WTC11 (cell line): ENCODE results near the gene TBX3. TPM values are rescaled to one million over a fixed set of nuclear protein-coding genes. Genes with fewer than 3 reads are reported as not detected.

ENCODE experiments used
- ATAC-seq: fragments of 200-7000 bp; cut with Tn5 transposase; 2 replicates; pipeline ENCODE4 v1.10.0; 2021; ENCODE audit warnings: mild to moderate bottlenecking, moderate library complexity
- CTCF ChIA-PET: fragments of 300-600 bp; sonication (Branson Sonifier 250); formaldehyde crosslinking; loops from one replicate; lab custom pipeline; 2021; ENCODE audit warnings: antibody characterized with exemption; lab: Charles Lee
- POLR2A ChIA-PET: fragments of 350-600 bp; sonication (Branson Sonifier 250); formaldehyde crosslinking; loops from one replicate; lab custom pipeline; 2021; ENCODE audit warnings: antibody characterized with exemption; lab: Charles Lee
- DNase-seq: peaks from one replicate; pipeline ENCODE4 v3.0.0; 2021; ENCODE audit warnings: low spot score
- H3K27ac Mint-ChIP-seq: 2 replicates; pipeline ENCODE4 v1.8.0; 2021; ENCODE audit warnings: mixed read lengths
- H3K27me3 Mint-ChIP-seq: 2 replicates; pipeline ENCODE4 v1.8.0; 2021; ENCODE audit warnings: low read depth, mild to moderate bottlenecking, moderate library complexity, mixed read lengths
- H3K36me3 Mint-ChIP-seq: 2 replicates; pipeline ENCODE4 v1.8.0; 2021; ENCODE audit warnings: mixed read lengths
- H3K4me1 Mint-ChIP-seq: 2 replicates; pipeline ENCODE4 v1.8.0; 2022; ENCODE audit warnings: mixed read lengths
- H3K4me3 Mint-ChIP-seq: 2 replicates; pipeline ENCODE4 v1.8.0; 2021; ENCODE audit warnings: mild to moderate bottlenecking, moderate library complexity, mixed read lengths
- H3K9me3 Mint-ChIP-seq: 2 replicates; pipeline ENCODE4 v1.8.0; 2021; ENCODE audit warnings: mixed read lengths
- ARID4B ChIP-seq: sonication (generic); formaldehyde crosslinking; IDR thresholded peaks from 2 replicates; pipeline ENCODE4 v1.8.0; 2023; ENCODE audit warnings: missing genetic modification reagents, mild to moderate bottlenecking, borderline replicate concordance
- ATF1 ChIP-seq: sonication (generic); formaldehyde crosslinking; IDR thresholded peaks from 2 replicates; pipeline ENCODE4 v1.8.1; 2023; ENCODE audit warnings: mild to moderate bottlenecking, moderate library complexity, missing genetic modification reagents
- CBFB ChIP-seq: sonication (generic); formaldehyde crosslinking; IDR thresholded peaks from 2 replicates; pipeline ENCODE4 v1.8.1; 2022; ENCODE audit warnings: mild to moderate bottlenecking, low read depth, missing genetic modification reagents
- ELF4 ChIP-seq: sonication (generic); formaldehyde crosslinking; IDR thresholded peaks from 2 replicates; pipeline ENCODE4 v1.8.1; 2022; ENCODE audit warnings: low read depth, mild to moderate bottlenecking, moderate library complexity, missing genetic modification reagents
- JUN ChIP-seq: sonication (generic); formaldehyde crosslinking; IDR thresholded peaks from 2 replicates; pipeline ENCODE4 v1.8.0; 2023; ENCODE audit warnings: mild to moderate bottlenecking, missing genetic modification reagents
- MLX ChIP-seq: sonication (generic); formaldehyde crosslinking; IDR thresholded peaks from 2 replicates; pipeline ENCODE4 v1.8.1; 2023; ENCODE audit warnings: mild to moderate bottlenecking, missing genetic modification reagents, moderate library complexity
- MYBL2 ChIP-seq: sonication (generic); formaldehyde crosslinking; IDR thresholded peaks from 2 replicates; pipeline ENCODE4 v1.8.1; 2023; ENCODE audit warnings: mild to moderate bottlenecking, moderate library complexity, missing genetic modification reagents
- NFE2L1 ChIP-seq: sonication (generic); formaldehyde crosslinking; IDR thresholded peaks from 2 replicates; pipeline ENCODE4 v1.8.1; 2023; ENCODE audit warnings: missing genetic modification reagents
- PRRX2 ChIP-seq: fragments of 250-450 bp; sonication (Bioruptor Pico); IDR thresholded peaks from 2 replicates; pipeline ENCODE4 v1.8.0; 2021; ENCODE audit warnings: mild to moderate bottlenecking
- SMAD3 ChIP-seq: sonication (generic); formaldehyde crosslinking; IDR thresholded peaks from 2 replicates; pipeline ENCODE4 v1.8.0; 2022; ENCODE audit warnings: missing genetic modification reagents, mild to moderate bottlenecking, borderline replicate concordance
- TEAD1 ChIP-seq: sonication (generic); formaldehyde crosslinking; IDR thresholded peaks from 2 replicates; pipeline ENCODE4 v1.8.0; 2022; ENCODE audit warnings: mild to moderate bottlenecking, missing genetic modification reagents
- ZBTB43 ChIP-seq: sonication (generic); formaldehyde crosslinking; IDR thresholded peaks from 2 replicates; pipeline ENCODE4 v1.8.1; 2023; ENCODE audit warnings: mild to moderate bottlenecking, missing genetic modification reagents
- ZNF232 ChIP-seq: sonication (generic); formaldehyde crosslinking; IDR thresholded peaks from 2 replicates; pipeline ENCODE4 v1.8.0; 2022; ENCODE audit warnings: mild to moderate bottlenecking, missing genetic modification reagents
- total RNA-seq: library from RNA; stranded (reverse); gene quantifications from 3 replicates; pipeline ENCODE4 v1.2.3, GENCODE V29; 2021
- TF ChIP-seq, protein P1 (sequence below): sonication (generic); formaldehyde crosslinking; IDR thresholded peaks from 2 replicates; pipeline ENCODE4 v1.8.1; 2023; ENCODE audit warnings: mild to moderate bottlenecking, missing genetic modification reagents, borderline replicate concordance
- TF ChIP-seq, protein P2 (sequence below): sonication (generic); formaldehyde crosslinking; IDR thresholded peaks from 2 replicates; pipeline ENCODE4 v1.8.1; 2023; ENCODE audit warnings: mild to moderate bottlenecking, missing genetic modification reagents
- TF ChIP-seq, protein P3 (sequence below): fragments of 250-450 bp; sonication (Bioruptor Pico); IDR thresholded peaks from 2 replicates; pipeline ENCODE4 v1.9.0; 2021; ENCODE audit warnings: moderate library complexity, mild to moderate bottlenecking, inconsistent platforms, borderline replicate concordance

The TBX3 gene
- total RNA-seq, 1 experiment from 2014 or later = 2.2 TPM

- TF ChIP-seq, protein P1, sequence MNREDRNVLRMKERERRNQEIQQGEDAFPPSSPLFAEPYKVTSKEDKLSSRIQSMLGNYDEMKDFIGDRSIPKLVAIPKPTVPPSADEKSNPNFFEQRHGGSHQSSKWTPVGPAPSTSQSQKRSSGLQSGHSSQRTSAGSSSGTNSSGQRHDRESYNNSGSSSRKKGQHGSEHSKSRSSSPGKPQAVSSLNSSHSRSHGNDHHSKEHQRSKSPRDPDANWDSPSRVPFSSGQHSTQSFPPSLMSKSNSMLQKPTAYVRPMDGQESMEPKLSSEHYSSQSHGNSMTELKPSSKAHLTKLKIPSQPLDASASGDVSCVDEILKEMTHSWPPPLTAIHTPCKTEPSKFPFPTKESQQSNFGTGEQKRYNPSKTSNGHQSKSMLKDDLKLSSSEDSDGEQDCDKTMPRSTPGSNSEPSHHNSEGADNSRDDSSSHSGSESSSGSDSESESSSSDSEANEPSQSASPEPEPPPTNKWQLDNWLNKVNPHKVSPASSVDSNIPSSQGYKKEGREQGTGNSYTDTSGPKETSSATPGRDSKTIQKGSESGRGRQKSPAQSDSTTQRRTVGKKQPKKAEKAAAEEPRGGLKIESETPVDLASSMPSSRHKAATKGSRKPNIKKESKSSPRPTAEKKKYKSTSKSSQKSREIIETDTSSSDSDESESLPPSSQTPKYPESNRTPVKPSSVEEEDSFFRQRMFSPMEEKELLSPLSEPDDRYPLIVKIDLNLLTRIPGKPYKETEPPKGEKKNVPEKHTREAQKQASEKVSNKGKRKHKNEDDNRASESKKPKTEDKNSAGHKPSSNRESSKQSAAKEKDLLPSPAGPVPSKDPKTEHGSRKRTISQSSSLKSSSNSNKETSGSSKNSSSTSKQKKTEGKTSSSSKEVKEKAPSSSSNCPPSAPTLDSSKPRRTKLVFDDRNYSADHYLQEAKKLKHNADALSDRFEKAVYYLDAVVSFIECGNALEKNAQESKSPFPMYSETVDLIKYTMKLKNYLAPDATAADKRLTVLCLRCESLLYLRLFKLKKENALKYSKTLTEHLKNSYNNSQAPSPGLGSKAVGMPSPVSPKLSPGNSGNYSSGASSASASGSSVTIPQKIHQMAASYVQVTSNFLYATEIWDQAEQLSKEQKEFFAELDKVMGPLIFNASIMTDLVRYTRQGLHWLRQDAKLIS (CRISPR knock-in tag) = no peak
Measured at GRCh38 chr12:114671066-114671442, 12.9 kb downstream of the TBX3 start (continued).

DNA sequence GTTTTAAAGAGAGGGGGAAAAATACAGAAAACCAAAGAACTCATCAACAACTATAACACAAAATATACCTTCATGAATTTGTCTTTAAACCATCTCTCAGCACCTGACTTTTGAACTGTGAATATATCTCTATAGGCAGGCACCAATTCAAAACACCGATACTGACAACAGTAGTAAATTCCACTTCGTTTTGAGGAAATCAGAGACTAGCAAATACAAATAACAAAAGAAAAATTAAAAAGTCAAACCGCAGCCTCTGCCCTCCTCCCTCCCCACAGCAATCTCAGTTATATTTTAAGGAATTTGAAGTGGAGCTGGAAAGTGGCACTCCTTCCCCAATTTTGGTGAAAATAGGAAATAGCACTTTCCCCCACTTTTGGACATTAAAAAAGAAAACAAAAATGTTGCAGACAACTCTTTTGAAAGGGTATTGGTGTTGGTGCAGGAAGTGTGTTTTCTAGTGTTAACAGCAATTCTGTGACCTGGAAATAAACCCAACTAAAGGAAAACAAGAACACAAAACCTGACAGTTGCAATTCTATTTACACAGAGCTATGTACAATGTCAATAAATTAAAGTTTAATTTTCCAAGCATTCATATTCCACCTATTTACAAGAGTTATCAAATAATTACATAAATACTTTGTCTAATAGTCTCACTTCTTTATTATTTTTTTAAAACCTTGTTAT is 13.5 kb downstream of the TBX3 start:
- CTCF ChIA-PET = interaction anchor here (0.6 to 2.3 kb wide), 2 partner anchors 14 to 219 kb away, joined by 3 to 10 read pairs; partner anchors contain the start of gene TBX3
- Mint-ChIP-seq H3K27ac (no peak overlapping the region), H3K36me3 (no peaks in the 10 kb centered on the region)
- POLR2A ChIA-PET = no interaction called here
- TF ChIP-seq ZBTB43 (CRISPR knock-in tag) (no peak), NFE2L1 (CRISPR knock-in tag) (no peak), ATF1 (CRISPR knock-in tag) (no peak), CBFB (CRISPR knock-in tag) (no peak), SMAD3 (no peak), ZNF232 (CRISPR knock-in tag) (no peak), TEAD1 (no peak), JUN (no peak), PRRX2 (no peak), MYBL2 (CRISPR knock-in tag) (no peak)
- TF ChIP-seq, protein P2, sequence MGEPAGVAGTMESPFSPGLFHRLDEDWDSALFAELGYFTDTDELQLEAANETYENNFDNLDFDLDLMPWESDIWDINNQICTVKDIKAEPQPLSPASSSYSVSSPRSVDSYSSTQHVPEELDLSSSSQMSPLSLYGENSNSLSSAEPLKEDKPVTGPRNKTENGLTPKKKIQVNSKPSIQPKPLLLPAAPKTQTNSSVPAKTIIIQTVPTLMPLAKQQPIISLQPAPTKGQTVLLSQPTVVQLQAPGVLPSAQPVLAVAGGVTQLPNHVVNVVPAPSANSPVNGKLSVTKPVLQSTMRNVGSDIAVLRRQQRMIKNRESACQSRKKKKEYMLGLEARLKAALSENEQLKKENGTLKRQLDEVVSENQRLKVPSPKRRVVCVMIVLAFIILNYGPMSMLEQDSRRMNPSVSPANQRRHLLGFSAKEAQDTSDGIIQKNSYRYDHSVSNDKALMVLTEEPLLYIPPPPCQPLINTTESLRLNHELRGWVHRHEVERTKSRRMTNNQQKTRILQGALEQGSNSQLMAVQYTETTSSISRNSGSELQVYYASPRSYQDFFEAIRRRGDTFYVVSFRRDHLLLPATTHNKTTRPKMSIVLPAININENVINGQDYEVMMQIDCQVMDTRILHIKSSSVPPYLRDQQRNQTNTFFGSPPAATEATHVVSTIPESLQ = no peak
- TF ChIP-seq, all 79 proteins: peak for 0
- H3K9me3 Mint-ChIP-seq = no peaks in the 10 kb centered on the region
- H3K27me3 Mint-ChIP-seq = peaks cover 100% of the 10 kb centered on the region
- peaks cover 68% of the 10 kb centered on the region for H3K4me1 Mint-ChIP-seq
- peak overlapping the region; percentile 53 for H3K4me3 Mint-ChIP-seq
- no peak for ATAC-seq
- DNase-seq = no peak

DNA sequence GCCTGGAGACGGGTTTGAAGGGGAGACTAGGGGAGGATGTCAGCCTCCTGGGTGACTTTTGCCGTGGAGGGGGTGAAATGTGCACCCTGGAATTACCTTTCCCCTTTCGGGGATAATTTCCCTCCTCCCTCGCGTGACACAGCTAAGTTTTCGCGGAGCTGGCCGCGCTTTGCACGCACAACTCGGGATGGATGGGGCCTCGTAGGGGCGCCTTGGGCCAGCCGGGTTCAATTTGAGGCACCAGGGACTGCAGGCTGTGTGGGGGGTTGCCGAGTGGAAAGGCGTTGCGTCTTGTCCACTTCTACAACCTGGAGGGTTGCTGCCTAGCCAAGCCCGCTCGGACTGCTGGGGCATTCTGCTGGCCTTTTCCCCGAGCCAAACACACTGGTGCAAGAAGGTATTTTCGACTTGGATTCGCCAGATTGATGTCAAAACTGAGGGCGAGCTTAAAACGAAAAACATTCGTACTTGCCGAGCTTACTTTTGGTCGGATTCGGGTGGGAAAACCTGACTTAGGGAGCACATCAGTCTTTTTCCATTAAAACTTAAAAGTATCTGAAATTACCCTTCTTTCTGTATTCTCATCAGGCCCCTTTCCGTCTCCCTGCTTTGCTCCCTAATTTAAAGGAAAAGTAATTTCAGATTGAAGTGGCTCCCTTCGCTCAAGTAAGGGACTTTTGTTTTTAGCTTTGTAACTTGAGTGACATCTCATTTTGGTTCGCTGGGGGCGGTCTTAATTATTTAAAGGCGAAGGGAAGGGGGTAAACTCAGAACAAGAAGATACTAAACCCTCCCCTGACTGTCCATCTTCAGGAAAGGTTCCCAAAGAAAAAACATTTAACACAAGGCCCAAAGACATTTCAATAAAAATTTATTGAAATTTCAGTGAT is 14.3 kb downstream of the TBX3 start:
- H3K27me3 Mint-ChIP-seq = peaks cover 100% of the 10 kb centered on the region
- no peak for DNase-seq
- no peaks in the 10 kb centered on the region for H3K9me3 Mint-ChIP-seq
- CTCF ChIA-PET = interaction anchor here (0.6 to 2.3 kb wide), 4 partner anchors 14 to 127 kb away, joined by 3 to 10 read pairs (median 4); partner anchors contain the start of gene TBX3
- POLR2A ChIA-PET = interaction anchor here (0.9 kb wide), 1 partner anchor 15 kb away, joined by 3 read pairs; the partner anchor contains the start of gene TBX3
- no peak overlapping the region for H3K27ac Mint-ChIP-seq
- no peaks in the 10 kb centered on the region for H3K36me3 Mint-ChIP-seq
- ATAC-seq = no peak
- peaks cover 64% of the 10 kb centered on the region for H3K4me1 Mint-ChIP-seq
- H3K4me3 Mint-ChIP-seq = peak overlapping the region; percentile 53
- TF ChIP-seq NFE2L1 (CRISPR knock-in tag) (no peak), ARID4B (CRISPR knock-in tag) (no peak), MLX (no peak), ELF4 (CRISPR knock-in tag) (no peak)
- TF ChIP-seq, protein P3, sequence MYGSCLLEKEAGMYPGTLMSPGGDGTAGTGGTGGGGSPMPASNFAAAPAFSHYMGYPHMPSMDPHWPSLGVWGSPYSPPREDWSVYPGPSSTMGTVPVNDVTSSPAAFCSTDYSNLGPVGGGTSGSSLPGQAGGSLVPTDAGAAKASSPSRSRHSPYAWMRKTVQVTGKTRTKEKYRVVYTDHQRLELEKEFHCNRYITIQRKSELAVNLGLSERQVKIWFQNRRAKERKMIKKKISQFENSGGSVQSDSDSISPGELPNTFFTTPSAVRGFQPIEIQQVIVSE = no peak
